ENCODE data around the gene NINL. TPM values are rescaled to one million over a fixed set of nuclear protein-coding genes. Genes with fewer than 3 reads are reported as not detected.

NINL gene
- total and polyA plus RNA-seq, 2 of the 4 experiments (the other 2 are of a cell fraction): 3.0 to 10.4 TPM

DNA sequence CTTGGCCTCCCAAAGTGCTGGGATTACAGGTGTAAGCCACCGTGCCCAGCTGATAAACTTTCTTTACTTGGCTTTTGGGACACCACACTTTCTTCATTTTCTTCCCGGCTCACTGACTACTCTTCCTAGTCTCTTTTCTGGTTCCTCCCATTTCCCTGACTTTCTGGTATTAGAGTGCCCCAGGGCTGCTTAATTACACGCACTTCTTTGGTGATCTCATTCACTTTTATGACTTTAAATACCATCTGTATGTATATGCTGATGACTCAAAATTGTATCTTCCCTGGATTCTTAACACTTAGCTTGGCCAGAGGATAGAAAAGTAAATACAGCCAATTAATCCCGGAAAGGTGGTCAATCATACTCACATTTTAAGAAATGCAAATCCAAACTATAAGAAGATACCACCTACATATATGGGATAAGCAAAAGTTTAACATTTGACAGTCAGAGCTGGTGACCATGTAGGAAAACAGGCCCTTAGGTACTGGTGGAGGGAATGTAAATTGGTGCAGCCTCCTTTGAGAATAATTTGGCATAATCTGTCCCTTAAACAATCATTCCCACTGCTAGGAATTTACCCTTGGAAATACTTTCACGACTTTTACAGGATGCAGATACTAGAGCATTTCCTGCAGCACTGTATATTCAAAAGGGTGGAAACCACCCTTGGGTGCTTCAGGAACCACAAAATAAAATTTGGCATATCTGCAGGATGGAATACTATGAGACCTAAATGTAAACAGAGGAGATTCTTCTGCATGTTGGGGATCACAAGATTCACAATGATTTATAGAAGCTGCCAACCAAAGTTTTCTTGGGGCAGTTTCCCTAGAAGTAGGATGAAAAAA is 47.8 kb upstream of the NINL start:
- Histone ChIP-seq H3K9me3 (ENCODE audit: control insufficient read depth, insufficient read depth, low read length) (peaks cover 2% of the 10 kb centered on the region; the same call in 1 of the 2 replicates), H3K79me1 (ENCODE audit: low read depth in 1 of 2, low read length in 2 of 2) (no peaks in the 10 kb centered on the region), H4K20me1 (ENCODE audit: insufficient read depth, low read length) (no peaks in the 10 kb centered on the region), H4K8ac (ENCODE audit: low read depth in 2 of 2, low read length in 2 of 2) (no peak overlapping the region), H3K4me2 (ENCODE audit: low read depth, low read length) (no peak overlapping the region), H3K56ac (ENCODE audit: extremely low read depth, insufficient read depth, low read length) (no peak overlapping the region), H3K18ac (ENCODE audit: low read depth, low read length) (no peak overlapping the region), H2AFZ (replicated peaks; ENCODE audit: low read length, poor library complexity) (no peak overlapping the region), H2BK5ac (ENCODE audit: low read depth, low read length, poor library complexity, severe bottlenecking) (no peak overlapping the region), H4K91ac (ENCODE audit: insufficient read depth, low read depth, low read length) (no peak overlapping the region), H3K27me3 (ENCODE audit: control insufficient read depth, insufficient read depth, low read length) (no peaks in the 10 kb centered on the region), H3K9me1 (ENCODE audit: insufficient read depth, low read length) (no peaks in the 10 kb centered on the region), H2BK15ac (ENCODE audit: low read depth, low read length) (no peak overlapping the region), H3K14ac (replicated peaks; ENCODE audit: low read depth, low read length) (no peak overlapping the region), H4K5ac (ENCODE audit: low read depth, low read length) (no peak overlapping the region), H3K36me3 (ENCODE audit: control insufficient read depth, insufficient read depth, low read length) (no peaks in the 10 kb centered on the region), H2AK5ac (ENCODE audit: low read depth, low read length) (no peak overlapping the region), H2BK20ac (ENCODE audit: low read depth, low read length) (no peak overlapping the region), H2BK120ac (ENCODE audit: low read depth, low read length) (no peak overlapping the region), H3K23ac (ENCODE audit: low read depth, low read length) (no peak overlapping the region), H3K4me3 (ENCODE audit: insufficient read depth, low read depth, low read length) (no peak overlapping the region), H3K27ac (ENCODE audit: insufficient read depth, low read length) (no peak overlapping the region), H3K9ac (ENCODE audit: low read depth, low read length) (no peak overlapping the region), H2AK9ac (replicated peaks; ENCODE audit: low read depth, low read length, poor library complexity) (no peak overlapping the region), H3K4me1 (ENCODE audit: control insufficient read depth, insufficient read depth, low read length) (no peaks in the 10 kb centered on the region; the same call in 1 of the 2 replicates), H3K4ac (ENCODE audit: low read depth, low read length) (no peak overlapping the region)
- POLR2A ChIA-PET (ENCODE audit: unreplicated experiment): no interaction called here
- no TSS peak for BruUV-seq (replicated peaks)
- DNase-seq (peak; percentile 24), ATAC-seq (ENCODE audit: low read depth) (peak; percentile 40)
- intact Hi-C loops (cut with micrococcal nuclease): no loop called here
- 86% methylated on average over 2 of the region's 5 CpGs; no CpG with 5 or more reads in 1 of the 2 experiments for WGBS, 2 experiments (ENCODE audit: extremely low coverage in 2 of 2, insufficient read length in 1 of 2)
- CTCF ChIA-PET: no interaction called here
- in situ Hi-C loops (cut with MboI; ENCODE audit: low sequenced_read_pairs): no loop called here
- dilution Hi-C loops (cut with HindIII; ENCODE audit: low sequenced_read_pairs, unreplicated experiment): no loop called here
- no peak for TF ChIP-seq NFE2L2 (IDR thresholded peaks at IDR 0.05; ENCODE audit: low read depth, low read length)
- TF ChIP-seq MAFK (IDR thresholded peaks at IDR 0.05; ENCODE audit: low read depth, low read length): no peak
- no peak for TF ChIP-seq ELK1 (IDR thresholded peaks at IDR 0.05; ENCODE audit: borderline replicate concordance, low read depth, low read length)
- no peak for TF ChIP-seq CEBPB (IDR thresholded peaks at IDR 0.05; ENCODE audit: low read depth, low read length)
- no peak for TF ChIP-seq MXI1 (IDR thresholded peaks at IDR 0.05; ENCODE audit: borderline replicate concordance, low read depth, low read length)
- no peak for TF ChIP-seq BHLHE40 (IDR thresholded peaks at IDR 0.05; ENCODE audit: low read depth, low read length)
- TF ChIP-seq FOS (IDR thresholded peaks at IDR 0.05; ENCODE audit: low read depth, low read length): no peak
- no peak for TF ChIP-seq SMC3 (IDR thresholded peaks at IDR 0.05; ENCODE audit: low read depth, low read length)
- no peak for TF ChIP-seq POLR2A (IDR thresholded peaks at IDR 0.05; ENCODE audit: low read depth, low read length)
- TF ChIP-seq RCOR1 (IDR thresholded peaks at IDR 0.05; ENCODE audit: insufficient replicate concordance, low read length): no peak
- TF ChIP-seq CTCF (conservative IDR thresholded peaks at IDR 0.05; ENCODE audit: low read depth, low read length): no peak
- no peak for TF ChIP-seq RFX5 (IDR thresholded peaks at IDR 0.05; ENCODE audit: low read depth, low read length)
- no peak for TF ChIP-seq MAZ (IDR thresholded peaks at IDR 0.05; ENCODE audit: borderline replicate concordance, low read depth, low read length)
- TF ChIP-seq, protein P1, sequence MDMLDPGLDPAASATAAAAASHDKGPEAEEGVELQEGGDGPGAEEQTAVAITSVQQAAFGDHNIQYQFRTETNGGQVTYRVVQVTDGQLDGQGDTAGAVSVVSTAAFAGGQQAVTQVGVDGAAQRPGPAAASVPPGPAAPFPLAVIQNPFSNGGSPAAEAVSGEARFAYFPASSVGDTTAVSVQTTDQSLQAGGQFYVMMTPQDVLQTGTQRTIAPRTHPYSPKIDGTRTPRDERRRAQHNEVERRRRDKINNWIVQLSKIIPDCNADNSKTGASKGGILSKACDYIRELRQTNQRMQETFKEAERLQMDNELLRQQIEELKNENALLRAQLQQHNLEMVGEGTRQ (IDR thresholded peaks at IDR 0.05; ENCODE audit: low read depth, low read length): no peak
- TF ChIP-seq RAD21 (IDR thresholded peaks at IDR 0.05; ENCODE audit: low read length): no peak
